Spleen (tissue), 11 donors: ENCODE measurements around the gene PPM1L. TPM values are rescaled to one million over a fixed set of nuclear protein-coding genes. Genes with fewer than 3 reads are reported as not detected.

Experiments
- DNase-seq: peaks from one replicate; pipeline ENCODE4 v3.0.0-alpha.2; 2020
- H3K27ac ChIP-seq, 8 donors: fragments of 200-600 bp; sonication (generic) in 7 of 8; 1 replicate in 4 of 8; 2 replicates in 4 of 8; pipeline versions ENCODE4 v1.5.0 to v1.8.0; 2016 to 2021; ENCODE audit warnings: inconsistent platforms in 4 of 8, mild to moderate bottlenecking in 4 of 8, moderate library complexity in 1 of 8
- H3K27me3 ChIP-seq, 7 donors: fragments of 200-600 bp; sonication (generic) in 6 of 7; replicated peaks in 1 of 7; 1 replicate in 4 of 7; 2 replicates in 3 of 7; pipeline versions ENCODE4 v1.5.0 to v1.8.0; 2016 to 2021; ENCODE audit warnings: inconsistent platforms in 3 of 7, mild to moderate bottlenecking in 1 of 7
- H3K36me3 ChIP-seq, 6 donors: fragments of 200-600 bp; sonication (generic) in 5 of 6; 1 replicate in 4 of 6; 2 replicates in 2 of 6; pipeline versions ENCODE4 v1.5.0 to v1.8.0; 2016 to 2021; ENCODE audit warnings: inconsistent platforms in 2 of 6
- H3K4me1 ChIP-seq, 6 donors: fragments of 200-600 bp; sonication (generic) in 5 of 6; 1 replicate in 3 of 6; 2 replicates in 3 of 6; pipeline versions ENCODE4 v1.5.0 to v1.8.0; 2016 to 2021; ENCODE audit warnings: inconsistent platforms in 3 of 6
- H3K4me3 ChIP-seq, 8 donors: fragments of 200-600 bp; sonication (generic) in 7 of 8; 1 replicate in 4 of 8; 2 replicates in 4 of 8; pipeline versions ENCODE4 v1.5.0 to v1.8.0; 2016 to 2021; ENCODE audit warnings: inconsistent platforms in 4 of 8, mild to moderate bottlenecking in 4 of 8, moderate library complexity in 2 of 8
- H3K9me3 ChIP-seq, 8 donors: fragments of 200-600 bp; sonication (generic) in 7 of 8; 1 replicate in 4 of 8; 2 replicates in 4 of 8; pipeline versions ENCODE4 v1.5.0 to v1.8.0; 2016 to 2021; ENCODE audit warnings: inconsistent platforms in 4 of 8
- POLR2A ChIP-seq, 3 donors: fragments of 450-650 bp; IDR thresholded peaks; one replicate each; pipeline ENCODE4 v1.5.1; 2017; ENCODE audit warnings: antibody characterized with exemption in 3 of 3, mild to moderate bottlenecking in 1 of 3
- POLR2AphosphoS5 ChIP-seq, 3 donors: sonication (generic); formaldehyde crosslinking; IDR thresholded peaks; one replicate each; pipeline ENCODE4 v1.5.1; 2017; ENCODE audit warnings: antibody characterized with exemption in 3 of 3
- WGBS, 5 donors: extraction: QIAGEN DNeasy Blood & Tissue Kit in 3 of 5; methylation state at CpG; one replicate each; pipeline versions ENCODE4 v1.1.5 to v1.1.7; 2013 to 2018; 5-methylcytosine and 5-hydroxymethylcytosine counted together
- intact Hi-C: fragments of 100-400 bp; cut with DNase I; formaldehyde crosslinking; loops from one replicate; pipeline ENCODE4 v1.15.0; 2023; ENCODE audit warnings: low total_unique reads
- polyA plus RNA-seq, 3 donors: library from polyadenylated mRNA; stranded (reverse); fragments of 200-250 nt; gene quantifications; one replicate each; pipeline ENCODE4 v1.2.1, GENCODE V29; 2013
- total RNA-seq, 7 donors: library from RNA; depleted of rRNA in 3 of 7; stranded (reverse); fragments of >200 nt in 3 of 7; fragmentation: NEBNext Ultra II Directional in 4 of 7; extraction: Animal tissue kit (Norgen Biotek cat#: 25700) in 4 of 7; gene quantifications; one replicate each; pipeline versions ENCODE4 v1.1.0 to v1.2.1, GENCODE V29; 2016 to 2021
- TF ChIP-seq, protein P1 (sequence below), 11 experiments: fragments of 200-600 bp in 7 of 11; fragments of 450-650 bp in 4 of 11; sonication (generic) in 4 of 11; IDR thresholded peaks in 8 of 11; conservative IDR thresholded peaks in 3 of 11; 1 replicate in 7 of 11; 2 replicates in 4 of 11; pipeline versions ENCODE4 v1.4.0 to v1.8.0; 2016 to 2021; ENCODE audit warnings: antibody characterized with exemption in 11 of 11, inconsistent platforms in 4 of 11, mild to moderate bottlenecking in 1 of 11
- donor health status: healthy with polysubstance abuse.
- donor health status: DM: no; HTN: no; CAD: no; lungs with moderate emphysema.
- donor health status: DM: no; HTN: no; CAD: no.
- donor health status: Bipolar disorder and iron deficiency.
- donor health status: healthy.
- donor health status: DM: no; HTN: no; CAD: no.
- donor health status: DM: yes; HTN: yes; CAD: no.

The PPM1L gene
- total and polyA plus RNA-seq, 10 donors = 0.63 to 16.7 (median 12.2) TPM

DNA sequence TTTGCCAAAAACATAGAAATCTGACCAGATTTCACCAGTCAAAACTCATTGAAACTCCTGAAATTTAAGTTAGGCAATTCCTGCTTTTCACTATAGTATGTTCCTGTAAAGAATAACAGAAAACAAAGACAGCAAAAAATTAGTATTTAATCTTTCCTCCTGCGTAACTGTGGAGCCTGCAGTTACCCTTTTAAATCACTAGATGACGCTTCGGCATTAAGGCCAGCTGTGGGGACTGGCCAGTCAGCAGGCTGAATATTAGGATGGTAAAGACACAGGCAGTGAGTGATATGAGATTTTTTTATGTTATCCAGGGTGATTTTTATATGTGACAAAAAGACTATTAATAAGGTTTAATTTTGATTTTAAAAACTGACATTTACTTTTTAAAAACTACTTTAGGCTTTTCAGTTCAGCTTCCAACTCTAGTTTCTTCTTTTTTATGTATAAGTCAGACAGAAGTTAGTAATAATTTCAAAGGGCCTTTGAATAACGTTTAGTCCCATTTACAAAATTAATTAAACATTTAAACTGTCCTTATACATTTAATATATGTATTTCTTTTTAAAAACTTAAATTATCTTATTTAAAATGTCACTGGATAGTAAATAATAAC lies 165.1 kb downstream of the PPM1L start:
- no peak for DNase-seq
- Histone ChIP-seq H3K4me3 (no peak overlapping the region), H3K27ac (no peak overlapping the region), H3K4me1 (no peaks in the 10 kb centered on the region), H3K9me3 (no peaks in the 10 kb centered on the region), H3K36me3 (no peaks in the 10 kb centered on the region), H3K27me3 (no peaks in the 10 kb centered on the region)
- WGBS, 5 donors = 36 to 46% (median 41%) methylated on average over 4 of the region's 4 CpGs
- intact Hi-C loops = no loop called here
- TF ChIP-seq POLR2A (IDR thresholded peaks at IDR 0.05) = no peak
- TF ChIP-seq, protein P1, sequence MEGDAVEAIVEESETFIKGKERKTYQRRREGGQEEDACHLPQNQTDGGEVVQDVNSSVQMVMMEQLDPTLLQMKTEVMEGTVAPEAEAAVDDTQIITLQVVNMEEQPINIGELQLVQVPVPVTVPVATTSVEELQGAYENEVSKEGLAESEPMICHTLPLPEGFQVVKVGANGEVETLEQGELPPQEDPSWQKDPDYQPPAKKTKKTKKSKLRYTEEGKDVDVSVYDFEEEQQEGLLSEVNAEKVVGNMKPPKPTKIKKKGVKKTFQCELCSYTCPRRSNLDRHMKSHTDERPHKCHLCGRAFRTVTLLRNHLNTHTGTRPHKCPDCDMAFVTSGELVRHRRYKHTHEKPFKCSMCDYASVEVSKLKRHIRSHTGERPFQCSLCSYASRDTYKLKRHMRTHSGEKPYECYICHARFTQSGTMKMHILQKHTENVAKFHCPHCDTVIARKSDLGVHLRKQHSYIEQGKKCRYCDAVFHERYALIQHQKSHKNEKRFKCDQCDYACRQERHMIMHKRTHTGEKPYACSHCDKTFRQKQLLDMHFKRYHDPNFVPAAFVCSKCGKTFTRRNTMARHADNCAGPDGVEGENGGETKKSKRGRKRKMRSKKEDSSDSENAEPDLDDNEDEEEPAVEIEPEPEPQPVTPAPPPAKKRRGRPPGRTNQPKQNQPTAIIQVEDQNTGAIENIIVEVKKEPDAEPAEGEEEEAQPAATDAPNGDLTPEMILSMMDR (IDR thresholded peaks at IDR 0.05 in 8 of 11, conservative IDR thresholded peaks at IDR 0.05 in 3 of 11) = peak; percentile 33 to 74 (median 65)

DNA sequence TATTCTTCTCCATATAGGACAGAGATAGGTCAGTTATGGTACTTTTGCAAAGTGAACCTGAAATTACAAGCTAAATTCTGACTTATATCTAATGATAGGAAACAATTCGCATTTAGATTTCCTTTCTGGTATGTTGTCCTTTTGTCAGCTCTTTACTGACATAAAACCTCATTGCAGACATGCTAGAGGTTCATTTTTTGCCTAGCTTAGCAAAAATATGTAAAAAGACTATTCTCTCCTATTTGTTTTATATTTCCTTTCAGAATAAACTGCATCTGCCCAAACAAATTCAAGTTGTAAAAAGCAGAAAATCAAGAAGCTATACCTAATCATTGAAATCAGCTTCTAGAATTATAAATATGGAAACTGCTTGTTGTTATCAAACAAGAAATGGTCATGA lies 168.7 kb downstream of the PPM1L start:
- no peaks in the 10 kb centered on the region for H3K27me3 ChIP-seq
- WGBS, 5 donors = 60 to 82% (median 77%) methylated on average over 1 of the region's 1 CpG
- DNase-seq = no peak
- no peaks in the 10 kb centered on the region for H3K36me3 ChIP-seq
- TF ChIP-seq, protein P1 (IDR thresholded peaks at IDR 0.05 in 8 of 11, conservative IDR thresholded peaks at IDR 0.05 in 3 of 11) = no peak
- no peak for TF ChIP-seq POLR2A (IDR thresholded peaks at IDR 0.05)
- TF ChIP-seq POLR2AphosphoS5 (IDR thresholded peaks at IDR 0.05) = no peak
- no peak overlapping the region for H3K4me3 ChIP-seq
- peaks cover 0 to 4% (median 0%) of the 10 kb centered on the region in 6 donors for H3K4me1 ChIP-seq
- H3K27ac ChIP-seq = no peak overlapping the region
- intact Hi-C loops = no loop called here
- H3K9me3 ChIP-seq = no peaks in the 10 kb centered on the region

DNA sequence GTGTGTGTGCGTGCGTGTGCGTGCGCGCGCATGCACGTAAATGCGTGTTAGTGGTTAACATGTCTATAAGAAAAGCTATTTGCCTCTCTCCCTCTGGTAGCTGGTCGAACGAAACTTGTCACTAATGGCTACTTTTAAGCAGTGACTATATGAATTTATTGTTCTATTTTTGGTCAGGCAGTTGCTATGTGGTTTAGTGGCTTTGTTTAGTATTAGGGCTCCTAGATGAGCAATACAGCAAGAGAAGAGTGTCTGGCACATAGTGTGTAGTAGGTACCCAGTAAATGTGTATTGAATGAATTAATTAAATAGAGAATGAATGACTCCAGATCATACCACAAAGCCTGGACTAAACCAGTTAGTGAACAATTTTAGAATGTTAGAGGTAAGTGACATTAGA lies 171.6 kb downstream of the PPM1L start:
- peaks cover 0 to 4% (median 0%) of the 10 kb centered on the region in 6 donors for H3K4me1 ChIP-seq
- intact Hi-C loops = no loop called here
- no peak for DNase-seq
- no peaks in the 10 kb centered on the region for H3K36me3 ChIP-seq
- H3K4me3 ChIP-seq = no peak overlapping the region
- no peaks in the 10 kb centered on the region for H3K27me3 ChIP-seq
- 73 to 95% (median 87%) methylated on average over 10 of the region's 10 CpGs for WGBS, 5 donors
- TF ChIP-seq POLR2AphosphoS5 (IDR thresholded peaks at IDR 0.05) = no peak
- TF ChIP-seq POLR2A (IDR thresholded peaks at IDR 0.05) = no peak
- TF ChIP-seq, protein P1 (IDR thresholded peaks at IDR 0.05 in 8 of 11, conservative IDR thresholded peaks at IDR 0.05 in 3 of 11) = no peak
- no peak overlapping the region for H3K27ac ChIP-seq
- H3K9me3 ChIP-seq = no peaks in the 10 kb centered on the region

DNA sequence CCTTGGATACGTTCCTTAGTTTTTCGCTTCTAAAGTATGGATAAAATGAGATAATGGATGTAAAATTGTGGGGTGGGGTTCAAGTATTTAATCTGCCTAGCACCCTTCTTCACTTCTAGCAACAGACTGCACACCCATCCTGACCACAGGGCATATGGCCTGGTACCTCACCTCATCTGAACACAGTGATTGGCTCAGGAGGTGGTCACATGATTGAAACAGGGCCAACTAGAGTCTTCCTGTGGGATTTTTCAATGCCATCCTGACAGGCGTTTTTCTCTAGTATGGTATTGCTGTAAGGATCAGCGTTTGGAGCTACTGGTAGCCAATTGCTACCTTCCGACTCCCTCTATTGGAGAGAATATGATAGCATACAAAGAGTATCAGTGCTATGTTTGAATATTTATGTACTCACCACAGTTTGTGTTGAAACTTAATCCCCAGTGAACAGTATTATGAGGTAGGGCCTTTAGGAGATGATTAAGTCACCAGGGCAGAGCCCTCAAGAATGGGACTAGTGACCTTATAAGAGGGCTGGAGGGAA lies 172.2 kb downstream of the PPM1L start:
- TF ChIP-seq POLR2AphosphoS5 (IDR thresholded peaks at IDR 0.05) = no peak
- TF ChIP-seq, protein P1 (IDR thresholded peaks at IDR 0.05 in 8 of 11, conservative IDR thresholded peaks at IDR 0.05 in 3 of 11) = no peak
- no peak for TF ChIP-seq POLR2A (IDR thresholded peaks at IDR 0.05)

More for the DNA sequence above, 172.2 kb downstream of the PPM1L start:
- Histone ChIP-seq H3K27me3 (no peaks in the 10 kb centered on the region), H3K4me1 (peaks cover 0 to 4% (median 0%) of the 10 kb centered on the region in 6 donors), H3K27ac (no peak overlapping the region), H3K9me3 (no peaks in the 10 kb centered on the region), H3K36me3 (no peaks in the 10 kb centered on the region), H3K4me3 (no peak overlapping the region)
- no peak for DNase-seq
- 86 to 93% (median 90%) methylated on average over 5 of the region's 5 CpGs for WGBS, 5 donors
- intact Hi-C loops = no loop called here
